ENCODE data around the gene C11orf54. TPM values are rescaled to one million over a fixed set of nuclear protein-coding genes. Genes with fewer than 3 reads are reported as not detected.

The C11orf54 gene
- total and polyA plus RNA-seq, 12 donors: 12.2 to 39.5 (median 27.6) TPM

DNA sequence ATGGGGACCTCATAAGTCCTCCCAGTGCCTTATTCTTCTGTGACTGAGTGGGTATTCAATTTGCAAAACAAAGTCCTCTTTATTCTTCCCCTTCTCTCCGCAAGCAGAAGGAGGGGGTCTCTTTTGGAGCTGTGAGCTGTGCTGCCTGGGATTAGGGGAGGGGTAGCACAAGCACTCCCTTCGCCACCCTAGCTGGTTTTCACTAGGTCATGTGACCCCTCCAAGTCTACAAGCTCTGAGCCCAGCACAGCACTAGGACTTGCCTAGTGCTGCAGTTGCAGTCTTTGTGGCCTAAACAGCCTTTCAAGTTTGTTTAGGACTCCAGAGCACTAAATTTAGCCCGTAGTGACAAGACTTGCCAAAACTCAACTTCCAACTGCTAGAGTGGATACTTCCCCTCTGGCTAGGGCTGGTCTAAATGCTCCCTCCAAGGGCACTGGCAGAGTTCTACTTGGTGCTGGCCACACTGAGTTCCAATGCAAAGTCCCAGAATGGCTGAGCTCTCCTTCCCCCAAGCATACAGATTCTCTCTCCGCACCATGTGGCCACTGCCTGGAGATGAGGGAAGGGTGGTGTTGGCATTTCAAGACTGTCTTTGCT is 25.6 kb upstream of the C11orf54 start:
- intact Hi-C loops (cut with DNase I): no loop called here
- Histone ChIP-seq H3K27me3 (no peaks in the 10 kb centered on the region), H3K27ac (peak overlapping the region in 6 of 10 donors; percentile 16 to 66 (median 44)), H3K4me3 (no peak overlapping the region), H3K9me3 (peaks cover 0 to 12% (median 3%) of the 10 kb centered on the region in 11 donors), H3K4me1 (peaks cover 0 to 21% (median 14%) of the 10 kb centered on the region in 9 donors), H3K36me3 (peaks cover 0 to 70% (median 7%) of the 10 kb centered on the region in 9 donors)
- TF ChIP-seq, protein P1, sequence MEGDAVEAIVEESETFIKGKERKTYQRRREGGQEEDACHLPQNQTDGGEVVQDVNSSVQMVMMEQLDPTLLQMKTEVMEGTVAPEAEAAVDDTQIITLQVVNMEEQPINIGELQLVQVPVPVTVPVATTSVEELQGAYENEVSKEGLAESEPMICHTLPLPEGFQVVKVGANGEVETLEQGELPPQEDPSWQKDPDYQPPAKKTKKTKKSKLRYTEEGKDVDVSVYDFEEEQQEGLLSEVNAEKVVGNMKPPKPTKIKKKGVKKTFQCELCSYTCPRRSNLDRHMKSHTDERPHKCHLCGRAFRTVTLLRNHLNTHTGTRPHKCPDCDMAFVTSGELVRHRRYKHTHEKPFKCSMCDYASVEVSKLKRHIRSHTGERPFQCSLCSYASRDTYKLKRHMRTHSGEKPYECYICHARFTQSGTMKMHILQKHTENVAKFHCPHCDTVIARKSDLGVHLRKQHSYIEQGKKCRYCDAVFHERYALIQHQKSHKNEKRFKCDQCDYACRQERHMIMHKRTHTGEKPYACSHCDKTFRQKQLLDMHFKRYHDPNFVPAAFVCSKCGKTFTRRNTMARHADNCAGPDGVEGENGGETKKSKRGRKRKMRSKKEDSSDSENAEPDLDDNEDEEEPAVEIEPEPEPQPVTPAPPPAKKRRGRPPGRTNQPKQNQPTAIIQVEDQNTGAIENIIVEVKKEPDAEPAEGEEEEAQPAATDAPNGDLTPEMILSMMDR (IDR thresholded peaks at IDR 0.05): no peak
- ATAC-seq (peak in 7 of 8 donors; percentile 71 to 92 (median 81)), DNase-seq (peak in 1 of 2 donors; percentile 13)
- WGBS, 2 donors: 86 to 90% methylated on average over 4 of the region's 4 CpGs

DNA sequence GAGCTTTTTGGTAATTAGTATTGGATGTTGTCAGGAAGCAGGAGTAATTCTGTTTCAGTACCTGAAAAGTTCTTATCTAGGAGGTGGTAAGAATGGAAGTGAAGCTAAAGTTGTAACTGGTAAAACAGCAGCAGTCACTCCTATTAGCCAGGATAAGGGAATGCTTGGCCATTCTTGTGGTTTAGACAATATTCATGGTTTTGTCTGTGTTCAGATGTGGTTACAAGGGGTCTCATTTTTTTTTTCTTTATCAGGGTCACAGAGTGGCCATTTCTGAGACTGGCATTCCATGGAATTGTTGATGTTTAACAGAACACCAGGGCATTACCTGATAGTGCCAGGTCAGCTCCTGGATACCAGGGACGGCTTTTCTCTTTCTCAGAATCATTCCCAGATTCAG is 24.0 kb upstream of the C11orf54 start:
- no peaks in the 10 kb centered on the region for H3K9me3 ChIP-seq
- intact Hi-C loops (cut with DNase I): no loop called here
- 91 to 98% methylated on average over 1 of the region's 1 CpG for WGBS, 2 donors
- ATAC-seq (no peak), DNase-seq (no peak)
- no peak overlapping the region for H3K4me3 ChIP-seq
- peak overlapping the region in 2 of 10 donors; percentile 36 to 80 for H3K27ac ChIP-seq
- peaks cover 0 to 21% (median 14%) of the 10 kb centered on the region in 9 donors for H3K4me1 ChIP-seq
- H3K36me3 ChIP-seq: peaks cover 0 to 68% (median 3%) of the 10 kb centered on the region in 9 donors
- H3K27me3 ChIP-seq: no peaks in the 10 kb centered on the region
- TF ChIP-seq, protein P1 (IDR thresholded peaks at IDR 0.05): no peak

DNA sequence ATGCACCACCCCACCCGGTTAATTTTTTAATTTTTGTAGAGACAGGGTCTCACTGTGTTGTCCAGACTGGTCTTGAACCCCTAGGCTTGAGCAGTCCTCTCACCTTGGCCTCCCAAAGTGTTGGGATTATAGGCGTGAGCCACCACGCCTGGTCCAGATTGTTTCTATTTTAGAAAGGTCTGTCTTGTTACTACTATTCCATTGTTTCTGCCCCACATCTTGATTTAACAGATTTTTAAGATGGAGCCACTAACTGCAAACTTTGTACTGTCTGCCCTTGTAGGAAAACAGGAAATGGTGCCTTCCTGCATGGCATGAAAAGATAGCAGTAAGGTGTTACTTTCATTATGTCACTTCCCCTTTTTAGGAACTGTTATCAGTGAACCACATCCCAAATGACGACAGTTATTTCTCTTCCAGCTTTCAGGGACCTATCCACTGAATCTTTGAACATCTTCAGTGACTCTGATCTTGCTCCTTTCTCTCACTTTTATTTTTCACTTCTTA is 23.4 kb upstream of the C11orf54 start:
- H3K9me3 ChIP-seq: no peaks in the 10 kb centered on the region
- intact Hi-C loops (cut with DNase I): no loop called here
- peak in 1 of 8 donors; percentile 42 for ATAC-seq
- H3K36me3 ChIP-seq: peaks cover 0 to 69% (median 9%) of the 10 kb centered on the region in 9 donors
- no peaks in the 10 kb centered on the region for H3K27me3 ChIP-seq
- no peak overlapping the region for H3K4me3 ChIP-seq
- peak overlapping the region in 2 of 10 donors; percentile 53 to 80 for H3K27ac ChIP-seq
- no peak for DNase-seq
- WGBS, 2 donors: 65 to 67% methylated on average over 4 of the region's 4 CpGs
- TF ChIP-seq, protein P1 (IDR thresholded peaks at IDR 0.05): no peak
- peaks cover 0 to 21% (median 14%) of the 10 kb centered on the region in 9 donors for H3K4me1 ChIP-seq

DNA sequence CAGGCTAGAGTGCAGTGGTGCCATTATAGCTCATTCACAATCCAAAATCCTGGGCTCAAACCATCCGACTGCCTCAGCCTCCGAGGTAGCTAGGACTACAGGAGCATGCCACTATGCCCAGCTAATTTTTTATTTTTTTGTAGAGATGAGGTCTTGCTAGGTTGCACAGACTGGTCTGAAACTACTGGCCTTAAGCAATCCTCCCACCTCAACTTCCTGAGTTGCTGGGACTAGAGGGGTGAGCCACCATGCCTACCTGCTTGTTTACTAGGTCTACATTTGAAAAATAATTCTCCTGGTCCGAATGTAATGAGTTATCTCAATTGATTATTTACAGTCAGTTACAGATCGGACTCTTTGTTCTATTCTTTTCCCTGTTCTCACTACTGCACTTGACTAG is 22.2 kb upstream of the C11orf54 start:
- H3K4me3 ChIP-seq: no peak overlapping the region
- ATAC-seq: no peak
- no peaks in the 10 kb centered on the region for H3K27me3 ChIP-seq
- peaks cover 0 to 74% (median 14%) of the 10 kb centered on the region in 9 donors for H3K36me3 ChIP-seq
- intact Hi-C loops (cut with DNase I): no loop called here
- H3K9me3 ChIP-seq: no peaks in the 10 kb centered on the region
- peaks cover 0 to 21% (median 14%) of the 10 kb centered on the region in 9 donors for H3K4me1 ChIP-seq
- TF ChIP-seq, protein P1 (IDR thresholded peaks at IDR 0.05): no peak
- no peak for DNase-seq
- peak overlapping the region in 1 of 10 donors; percentile 80 for H3K27ac ChIP-seq
- WGBS, 2 donors: 94 to 97% methylated on average over 4 of the region's 4 CpGs

All from heart right ventricle (tissue), 16 donors.